HCT116 (cell line): ENCODE measurements around the gene RPL29. TPM values are rescaled to one million over a fixed set of nuclear protein-coding genes. Genes with fewer than 3 reads are reported as not detected.
A peak's percentile ranks its signal among the peaks of the same experiment; 100 is the strongest.

Experiments
- ATAC-seq: fragments of 200-7000 bp; cut with Tn5 transposase; 2 replicates; pipeline ENCODE4 v1.9.1; 2020; ENCODE audit warnings: mild to moderate bottlenecking, moderate library complexity
- BruUV-seq: library from RNA; stranded (reverse); fragments of 400-500 nt; replicated peaks from 2 replicates; lab custom pipeline; 2021; lab: Mats Ljungman, UMichigan
- CTCF ChIA-PET: fragments of 300-600 bp; sonication (Branson Sonifier 250); formaldehyde crosslinking; loops from one replicate; lab custom pipeline; 2021; ENCODE audit warnings: antibody characterized with exemption; lab: Charles Lee
- POLR2A ChIA-PET: fragments of 300-600, 350-600 bp; sonication (Branson Sonifier 250); formaldehyde crosslinking; loops from one replicate; lab custom pipeline; 2021; ENCODE audit warnings: antibody characterized with exemption; lab: Charles Lee
- RAD21 ChIA-PET, 2 experiments: fragments of 300-600 bp; sonication (Branson Sonifier 250); formaldehyde crosslinking; loops; one replicate each; lab custom pipeline; 2023; ENCODE audit warnings: low total read pairs in 2 of 2; ENCODE audit not compliant: uncharacterized antibody in 2 of 2, unreplicated experiment in 2 of 2, low non-redundant PET in 1 of 2; lab: Charles Lee
- DNase-seq: peaks from one replicate; pipeline ENCODE4 v3.0.0-alpha.2; 2010; ENCODE audit warnings: low read depth, low spot score
- H2AFZ ChIP-seq: fragments of 200-600 bp; shearing (Covaris generic), sonication (generic); 2 replicates; pipeline ENCODE4 v1.6.1; 2017; ENCODE audit warnings: low read depth, mixed run types, mixed read lengths, antibody characterized with exemption, low read length; ENCODE audit not compliant: poor library complexity, severe bottlenecking
- H3K27ac ChIP-seq: 2 replicates; pipeline ENCODE4 v1.5.1; 2012; ENCODE audit warnings: low read depth, low read length
- H3K27me3 ChIP-seq: fragments of 200-600 bp; sonication (generic); 2 replicates; pipeline ENCODE4 v1.6.1; 2016; ENCODE audit warnings: mixed run types, low read length, mixed read lengths; ENCODE audit not compliant: insufficient read depth
- H3K36me3 ChIP-seq, 2 experiments: fragments of 200-500 bp in 1 of 2; fragments of 200-600 bp in 1 of 2; sonication (Bioruptor generic) in 1 of 2; sonication (generic) in 1 of 2; 2 replicates each; pipeline versions ENCODE4 v1.5.1 to v1.6.1; 2014 to 2016; ENCODE audit warnings: low read length in 2 of 2, inconsistent platforms in 1 of 2, mixed read lengths in 1 of 2, mixed run types in 1 of 2; ENCODE audit not compliant: insufficient read depth in 2 of 2, control insufficient read depth in 1 of 2
- H3K4me1 ChIP-seq, 2 experiments: fragments of 200-600 bp in 1 of 2; sonication (generic) in 1 of 2; 2 replicates each; pipeline versions ENCODE4 v1.5.1 to v1.6.1; 2012 to 2017; ENCODE audit warnings: low read length in 2 of 2, inconsistent platforms in 1 of 2, mild to moderate bottlenecking in 1 of 2, mixed read lengths in 1 of 2, mixed run types in 1 of 2, moderate library complexity in 1 of 2; ENCODE audit not compliant: insufficient read depth in 2 of 2, control insufficient read depth in 1 of 2
- H3K4me2 ChIP-seq: fragments of 200-600 bp; sonication (generic); 2 replicates; pipeline ENCODE4 v1.6.1; 2017; ENCODE audit warnings: mixed run types, low read length, mixed read lengths
- H3K4me3 ChIP-seq, 2 experiments: fragments of 200-600 bp in 1 of 2; sonication (generic) in 1 of 2; replicated peaks in 1 of 2; 2 replicates each; pipeline ENCODE4 v1.5.1; 2011 to 2016; ENCODE audit warnings: low read length in 2 of 2, control low read depth in 1 of 2, low read depth in 1 of 2, mild to moderate bottlenecking in 1 of 2, mixed read lengths in 1 of 2, mixed run types in 1 of 2
- H3K79me2 ChIP-seq: fragments of 200-600 bp; sonication (generic); 2 replicates; pipeline ENCODE4 v1.6.1; 2017; ENCODE audit warnings: mild to moderate bottlenecking, mixed run types, low read length, moderate library complexity, mixed read lengths; ENCODE audit not compliant: insufficient read depth
- H3K9ac ChIP-seq: fragments of 200-600 bp; sonication (generic); 2 replicates; pipeline ENCODE4 v1.6.1; 2016; ENCODE audit warnings: low read length, mixed read lengths
- H3K9me2 ChIP-seq: fragments of 200-600 bp; sonication (generic), shearing (Covaris generic); 2 replicates; pipeline ENCODE4 v1.6.1; 2017; ENCODE audit warnings: mixed run types, mild to moderate bottlenecking, moderate library complexity; ENCODE audit not compliant: insufficient read depth
- H3K9me3 ChIP-seq, 2 experiments: fragments of 200-500 bp in 1 of 2; fragments of 200-600 bp in 1 of 2; sonication (Bioruptor generic) in 1 of 2; sonication (generic) in 1 of 2; 2 replicates each; pipeline ENCODE4 v1.6.1; 2014 to 2017; ENCODE audit warnings: low read length in 2 of 2, mixed read lengths in 2 of 2, inconsistent platforms in 1 of 2, low read depth in 1 of 2, mild to moderate bottlenecking in 1 of 2, mixed run types in 1 of 2, moderate library complexity in 1 of 2; ENCODE audit not compliant: control insufficient read depth in 1 of 2, insufficient read depth in 1 of 2
- H4K20me1 ChIP-seq: fragments of 200-600 bp; sonication (generic), shearing (Covaris generic); 2 replicates; pipeline ENCODE4 v1.6.1; 2017; ENCODE audit warnings: mixed run types, mild to moderate bottlenecking, moderate library complexity; ENCODE audit not compliant: insufficient read depth
- CBX3 ChIP-seq: IDR thresholded peaks from 2 replicates; pipeline ENCODE4 v1.6.1; 2012; ENCODE audit warnings: low read depth
- EGR1 ChIP-seq: IDR thresholded peaks from 2 replicates; pipeline ENCODE4 v1.6.1; 2012; ENCODE audit warnings: low read depth
- ELF1 ChIP-seq: IDR thresholded peaks from 2 replicates; pipeline ENCODE4 v1.6.1; 2012; ENCODE audit warnings: low read depth, borderline replicate concordance
- EZH2 ChIP-seq: fragments of 200-600 bp; sonication (generic); IDR thresholded peaks from 2 replicates; pipeline ENCODE4 v1.6.1; 2017; ENCODE audit warnings: antibody characterized with exemption, mixed run types
- EZH2phosphoT487 ChIP-seq: fragments of 200-600 bp; IDR thresholded peaks from 2 replicates; pipeline ENCODE4 v1.6.1; 2018; ENCODE audit warnings: antibody characterized with exemption, borderline replicate concordance
- FOSL1 ChIP-seq: IDR thresholded peaks from 2 replicates; pipeline ENCODE4 v1.6.1; 2012; ENCODE audit warnings: low read depth
- RAD21 ChIP-seq: IDR thresholded peaks from 2 replicates; pipeline ENCODE4 v1.6.1; 2012; ENCODE audit warnings: low read depth, mild to moderate bottlenecking
- SIN3A ChIP-seq: IDR thresholded peaks from 2 replicates; pipeline ENCODE4 v1.6.1; 2012; ENCODE audit warnings: low read depth
- SP1 ChIP-seq: IDR thresholded peaks from 2 replicates; pipeline ENCODE4 v1.6.1; 2012; ENCODE audit warnings: low read depth
- SRF ChIP-seq: IDR thresholded peaks from 2 replicates; pipeline ENCODE4 v1.6.1; 2012; ENCODE audit warnings: low read depth
- TCF7L2 ChIP-seq: IDR thresholded peaks from 2 replicates; pipeline ENCODE4 v1.7.0; 2011; ENCODE audit warnings: borderline replicate concordance, inconsistent platforms; ENCODE audit not compliant: insufficient read depth, insufficient read length; ENCODE audit errors: extremely low read depth
- ZFX ChIP-seq: fragments of 450-650 bp; IDR thresholded peaks from 2 replicates; pipeline ENCODE4 v1.6.1; 2017
- ZNF274 ChIP-seq: fragments of 200-500 bp; sonication (Bioruptor generic); IDR thresholded peaks from 2 replicates; pipeline ENCODE4 v1.6.1; 2014; ENCODE audit warnings: mild to moderate bottlenecking, low read depth, low read length, inconsistent platforms
- intact Hi-C: fragments of 100-400 bp; cut with micrococcal nuclease; formaldehyde crosslinking; loops from 2 replicates; pipeline ENCODE4 v1.10.0; 2022
- total RNA-seq: library from RNA; stranded (reverse); gene quantifications from one replicate; pipeline ENCODE4 v1.2.1, GENCODE V29; 2021; ENCODE audit not compliant: unreplicated experiment
- TF ChIP-seq, protein P1 (sequence below), 3 experiments: fragments of 200-600 bp in 1 of 3; sonication (generic) in 1 of 3; IDR thresholded peaks in 2 of 3; conservative IDR thresholded peaks in 1 of 3; 2 replicates each; pipeline ENCODE4 v1.5.1; 2012 to 2017; ENCODE audit warnings: low read depth in 2 of 3, low read length in 2 of 3, antibody characterized with exemption in 1 of 3, borderline replicate concordance in 1 of 3, control low read depth in 1 of 3, mild to moderate bottlenecking in 1 of 3, mixed read lengths in 1 of 3, mixed run types in 1 of 3, moderate library complexity in 1 of 3; ENCODE audit not compliant: insufficient read depth in 1 of 3

The RPL29 gene
- total RNA-seq, 1 experiment from 2014 or later, result 1,880 TPM

DNA sequence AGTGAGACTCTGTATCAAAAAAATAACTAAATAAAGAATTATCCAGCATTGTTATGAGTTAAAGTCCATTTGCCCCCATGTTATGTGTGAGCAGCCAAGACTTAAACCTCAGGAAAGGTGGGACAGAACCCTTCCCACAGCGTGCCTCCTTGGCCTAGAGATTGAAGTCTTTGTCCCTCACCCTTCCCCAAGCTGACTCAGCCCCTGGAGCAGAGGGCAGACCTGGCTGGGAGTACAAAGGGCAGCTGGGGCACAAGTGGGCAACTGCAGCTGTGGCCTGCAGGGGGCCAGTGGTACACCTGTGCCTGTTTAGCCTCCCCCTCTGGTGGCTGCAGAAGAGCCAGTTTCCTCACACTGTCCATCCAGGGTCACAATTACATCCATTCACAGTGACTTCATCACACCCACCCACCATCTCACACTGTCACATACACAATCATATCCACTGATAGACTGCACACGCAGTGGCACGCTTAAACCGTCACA is 13.3 kb downstream of the RPL29 start:
- DNase-seq (peak; percentile 57), ATAC-seq (peak; percentile 73)
- intact Hi-C loops, result loop anchor here (5.0 kb wide), 1 partner anchor 265 kb away; no protein-coding TSS in a partner anchor
- Histone ChIP-seq H3K27me3 (no peaks in the 10 kb centered on the region), H3K4me2 (peak overlapping the region; percentile 98), H3K9me2 (no peaks in the 10 kb centered on the region), H4K20me1 (no peaks in the 10 kb centered on the region), H3K4me1 (peaks cover 24 to 56% of the 10 kb centered on the region in 2 experiments), H3K27ac (peak overlapping the region; percentile 82), H2AFZ (no peak overlapping the region), H3K79me2 (peaks cover 12% of the 10 kb centered on the region), H3K36me3 (no peaks in the 10 kb centered on the region), H3K4me3 (peak overlapping the region; percentile 75 to 86), H3K9ac (peak overlapping the region; percentile 79), H3K9me3 (no peaks in the 10 kb centered on the region)
- POLR2A ChIA-PET, result interaction anchor here (0.8 to 4.3 kb wide), 12 partner anchors 9 to 598 kb away, joined by 3 to 47 read pairs (median 6); partner anchors contain the start of genes ABHD14A, ABHD14B, DUSP7 and MANF
- RAD21 ChIA-PET, result interaction anchor here (0.9 to 1.1 kb wide), 2 partner anchors 9 to 141 kb away, joined by 3 read pairs; no protein-coding TSS in a partner anchor
- CTCF ChIA-PET, result interaction anchor here (0.9 to 3.3 kb wide), 12 partner anchors 9 to 264 kb away, joined by 3 to 47 read pairs (median 6); partner anchors contain the start of genes ABHD14A, ABHD14B, PARP3 and PCBP4
- BruUV-seq, result TSS peak; percentile 77
- no peak for TF ChIP-seq RAD21
- TF ChIP-seq, protein P1, sequence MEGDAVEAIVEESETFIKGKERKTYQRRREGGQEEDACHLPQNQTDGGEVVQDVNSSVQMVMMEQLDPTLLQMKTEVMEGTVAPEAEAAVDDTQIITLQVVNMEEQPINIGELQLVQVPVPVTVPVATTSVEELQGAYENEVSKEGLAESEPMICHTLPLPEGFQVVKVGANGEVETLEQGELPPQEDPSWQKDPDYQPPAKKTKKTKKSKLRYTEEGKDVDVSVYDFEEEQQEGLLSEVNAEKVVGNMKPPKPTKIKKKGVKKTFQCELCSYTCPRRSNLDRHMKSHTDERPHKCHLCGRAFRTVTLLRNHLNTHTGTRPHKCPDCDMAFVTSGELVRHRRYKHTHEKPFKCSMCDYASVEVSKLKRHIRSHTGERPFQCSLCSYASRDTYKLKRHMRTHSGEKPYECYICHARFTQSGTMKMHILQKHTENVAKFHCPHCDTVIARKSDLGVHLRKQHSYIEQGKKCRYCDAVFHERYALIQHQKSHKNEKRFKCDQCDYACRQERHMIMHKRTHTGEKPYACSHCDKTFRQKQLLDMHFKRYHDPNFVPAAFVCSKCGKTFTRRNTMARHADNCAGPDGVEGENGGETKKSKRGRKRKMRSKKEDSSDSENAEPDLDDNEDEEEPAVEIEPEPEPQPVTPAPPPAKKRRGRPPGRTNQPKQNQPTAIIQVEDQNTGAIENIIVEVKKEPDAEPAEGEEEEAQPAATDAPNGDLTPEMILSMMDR (IDR thresholded peaks at IDR 0.05 in 2 of 3, conservative IDR thresholded peaks at IDR 0.05 in 1 of 3; ENCODE audit: borderline replicate concordance in 1 of 3, insufficient read depth in 1 of 3, low read depth in 2 of 3, low read length in 2 of 3), result peak in 2 of 3 experiments; percentile 83 to 88; a peak in 4 of 6 replicates
- TF ChIP-seq TCF7L2, result peak; percentile 61
- no peak for TF ChIP-seq FOSL1

DNA sequence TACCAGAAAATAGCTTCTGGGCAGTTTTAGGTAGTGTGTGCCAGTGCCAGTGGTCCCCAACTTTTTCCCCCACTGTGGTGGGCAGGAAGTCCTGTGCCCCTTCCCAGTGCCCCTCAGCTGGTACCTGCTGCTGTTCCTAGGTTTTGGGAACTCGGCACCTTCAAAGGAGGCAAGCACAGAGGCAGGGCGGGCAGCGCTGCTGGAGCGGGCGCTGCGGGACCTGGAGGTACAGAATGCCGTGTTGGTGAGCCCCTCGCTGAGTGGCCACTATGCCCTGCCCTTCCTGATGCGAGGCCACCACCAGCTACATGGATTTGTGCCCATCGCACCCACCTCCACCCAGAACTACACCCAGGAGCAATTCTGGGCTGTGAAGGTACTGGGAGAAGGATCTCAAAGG is 15.4 kb downstream of the RPL29 start:
- no peak overlapping the region for H3K4me3 ChIP-seq
- no peak overlapping the region for H3K4me2 ChIP-seq
- H3K27ac ChIP-seq, result no peak overlapping the region; the same call in 1 of the 2 replicates
- no peaks in the 10 kb centered on the region for H3K9me2 ChIP-seq
- ChIA-PET CTCF (no interaction called here), RAD21 (no interaction called here), POLR2A (no interaction called here)
- no peak for ATAC-seq
- no TSS peak for BruUV-seq
- H3K9me3 ChIP-seq, result no peaks in the 10 kb centered on the region
- peaks cover 29 to 51% of the 10 kb centered on the region in 2 experiments for H3K4me1 ChIP-seq
- intact Hi-C loops, result loop anchor here (5.0 kb wide), 1 partner anchor 263 kb away; no protein-coding TSS in a partner anchor
- no peaks in the 10 kb centered on the region for H3K36me3 ChIP-seq
- peaks cover 12% of the 10 kb centered on the region for H3K79me2 ChIP-seq
- DNase-seq, result no peak
- H3K27me3 ChIP-seq, result no peaks in the 10 kb centered on the region
- H2AFZ ChIP-seq, result no peak overlapping the region
- no peak overlapping the region for H3K9ac ChIP-seq
- H4K20me1 ChIP-seq, result no peaks in the 10 kb centered on the region
- TF ChIP-seq SRF (no peak), ZFX (no peak), SP1 (no peak), EZH2phosphoT487 (no peak), ZNF274 (no peak), FOSL1 (no peak), ELF1 (no peak), SIN3A (no peak), CBX3 (no peak), EZH2 (no peak), EGR1 (no peak)
- TF ChIP-seq, protein P1 (IDR thresholded peaks at IDR 0.05 in 2 of 3, conservative IDR thresholded peaks at IDR 0.05 in 1 of 3; ENCODE audit: borderline replicate concordance in 1 of 3, insufficient read depth in 1 of 3, low read depth in 2 of 3, low read length in 2 of 3), result no peak
